Activated T-helper 2 cell treated with anti-CD3 and anti-CD28 coated beads, Interferon-gamma antibody, Interleukin-2, Interleukin-4, amounts not matched to agents 10 μg/mL and 5 μg/mL and 100 μg/mL, durations not matched to agents 14 hours and 24 hours and 36 hours (primary cell): Measurements from ENCODE around the gene DBX1. TPM values are rescaled to one million over a fixed set of nuclear protein-coding genes. Genes with fewer than 3 reads are reported as not detected.
"Not testable (repeated sequence)": the region's sequence is repeated elsewhere in the genome, so short reads cannot be mapped to it uniquely, and the experiment has no call there.

ENCODE experiments used
- DNase-seq: peaks from one replicate; pipeline ENCODE4 v3.0.0; 2021; ENCODE audit warnings: low spot score
- H3K27ac Mint-ChIP-seq: one replicate; pipeline ENCODE4 v1.8.0; 2021; ENCODE audit warnings: mixed read lengths
- H3K27me3 Mint-ChIP-seq: one replicate; pipeline ENCODE4 v1.8.0; 2021; ENCODE audit warnings: low read depth, mixed read lengths
- H3K36me3 Mint-ChIP-seq: one replicate; pipeline ENCODE4 v1.8.0; 2021; ENCODE audit warnings: low read depth, mixed read lengths
- H3K4me1 Mint-ChIP-seq: one replicate; pipeline ENCODE4 v1.8.0; 2021; ENCODE audit warnings: low read depth, mixed read lengths
- H3K4me3 Mint-ChIP-seq: one replicate; pipeline ENCODE4 v1.8.0; 2021; ENCODE audit warnings: low read depth, mild to moderate bottlenecking, moderate library complexity, mixed read lengths
- H3K9me3 Mint-ChIP-seq: one replicate; pipeline ENCODE4 v1.8.0; 2021; ENCODE audit warnings: mixed read lengths
- intact Hi-C: fragments of 100-400 bp; cut with micrococcal nuclease; formaldehyde crosslinking; loops from one replicate; pipeline ENCODE4 v1.15.1; 2023
- total RNA-seq: library from RNA; stranded (reverse); gene quantifications from 2 replicates; pipeline ENCODE4 v1.2.3, GENCODE V29; 2022

The DBX1 gene
- total RNA-seq, 1 donor from 2014 or later, result not detected

- no peak for DNase-seq
- intact Hi-C loops, result no loop called here
- H3K27ac Mint-ChIP-seq, result no peak overlapping the region
- H3K9me3 Mint-ChIP-seq, result peaks cover 18% of the 10 kb centered on the region
- peaks cover 8% of the 10 kb centered on the region for H3K4me1 Mint-ChIP-seq
- peaks cover 75% of the 10 kb centered on the region for H3K27me3 Mint-ChIP-seq
- H3K4me3 Mint-ChIP-seq, result no peak overlapping the region
- peaks cover 6% of the 10 kb centered on the region for H3K36me3 Mint-ChIP-seq
Measured at GRCh38 chr11:20157728-20158127, 2.5 kb downstream of the DBX1 start.

GRCh38 chr11:20156876-20157613 lies 3.2 kb downstream of the DBX1 start:
- intact Hi-C loops, result no loop called here
- peaks cover 68% of the 10 kb centered on the region for H3K27me3 Mint-ChIP-seq
- H3K27ac Mint-ChIP-seq, result no peak overlapping the region
- no peak overlapping the region for H3K4me3 Mint-ChIP-seq
- peaks cover 18% of the 10 kb centered on the region for H3K9me3 Mint-ChIP-seq
- peaks cover 6% of the 10 kb centered on the region for H3K36me3 Mint-ChIP-seq
- peaks cover 6% of the 10 kb centered on the region for H3K4me1 Mint-ChIP-seq
- no peak for DNase-seq

GRCh38 chr11:20156280-20156875 lies 3.9 kb downstream of the DBX1 start:
- Mint-ChIP-seq H3K4me1 (peaks cover 6% of the 10 kb centered on the region), H3K27me3 (peaks cover 62% of the 10 kb centered on the region), H3K36me3 (peaks cover 6% of the 10 kb centered on the region), H3K4me3 (peak overlapping the region; percentile 37), H3K9me3 (peaks cover 18% of the 10 kb centered on the region), H3K27ac (no peak overlapping the region)
- intact Hi-C loops, result no loop called here
- DNase-seq, result no peak

GRCh38 chr11:20155683-20156279 lies 4.5 kb downstream of the DBX1 start:
- Mint-ChIP-seq H3K27me3 (peaks cover 58% of the 10 kb centered on the region), H3K9me3 (peaks cover 15% of the 10 kb centered on the region), H3K36me3 (peaks cover 6% of the 10 kb centered on the region), H3K4me1 (peaks cover 6% of the 10 kb centered on the region), H3K27ac (no peak overlapping the region), H3K4me3 (no peak overlapping the region)
- intact Hi-C loops, result no loop called here
- no peak for DNase-seq

- intact Hi-C loops, result no loop called here
- H3K4me1 Mint-ChIP-seq, result peaks cover 6% of the 10 kb centered on the region
- peaks cover 6% of the 10 kb centered on the region for H3K36me3 Mint-ChIP-seq
- DNase-seq, result no peak
- H3K9me3 Mint-ChIP-seq, result peaks cover 14% of the 10 kb centered on the region
- peaks cover 48% of the 10 kb centered on the region for H3K27me3 Mint-ChIP-seq
- no peak overlapping the region for H3K27ac Mint-ChIP-seq
- H3K4me3 Mint-ChIP-seq, result no peak overlapping the region
Measured at GRCh38 chr11:20154381-20154780, 5.9 kb downstream of the DBX1 start.

GRCh38 chr11:20138707-20139106 lies 21.6 kb downstream of the DBX1 start:
- no peaks in the 10 kb centered on the region for H3K9me3 Mint-ChIP-seq
- peaks cover 24% of the 10 kb centered on the region for H3K27me3 Mint-ChIP-seq
- intact Hi-C loops, result no loop called here
- DNase-seq, result no peak
- H3K4me1 Mint-ChIP-seq, result no peaks in the 10 kb centered on the region
- no peak overlapping the region for H3K27ac Mint-ChIP-seq
- no peaks in the 10 kb centered on the region for H3K36me3 Mint-ChIP-seq
- H3K4me3 Mint-ChIP-seq, result no peak overlapping the region

GRCh38 chr11:20137637-20138036 lies 22.6 kb downstream of the DBX1 start:
- no peak for DNase-seq
- Mint-ChIP-seq H3K36me3 (no peaks in the 10 kb centered on the region), H3K27me3 (peaks cover 25% of the 10 kb centered on the region), H3K4me3 (no peak overlapping the region), H3K9me3 (no peaks in the 10 kb centered on the region), H3K27ac (no peak overlapping the region), H3K4me1 (peaks cover under 1% of the 10 kb centered on the region)
- intact Hi-C loops, result no loop called here

GRCh38 chr11:20134991-20135736 lies 25.1 kb downstream of the DBX1 start:
- Mint-ChIP-seq H3K27me3 (peaks cover 35% of the 10 kb centered on the region), H3K27ac (no peak overlapping the region), H3K4me3 (no peak overlapping the region), H3K36me3 (no peaks in the 10 kb centered on the region), H3K9me3 (no peaks in the 10 kb centered on the region), H3K4me1 (peaks cover 9% of the 10 kb centered on the region)
- DNase-seq, result no peak
- intact Hi-C loops, result loop anchor here (5.0 kb wide), 1 partner anchor 202 kb away; no protein-coding TSS in a partner anchor

GRCh38 chr11:20132667-20133039 lies 27.6 kb downstream of the DBX1 start:
- Mint-ChIP-seq H3K27ac (no peak overlapping the region), H3K36me3 (no peaks in the 10 kb centered on the region), H3K27me3 (peaks cover 28% of the 10 kb centered on the region), H3K4me1 (peaks cover 9% of the 10 kb centered on the region), H3K4me3 (peak overlapping the region; percentile 57), H3K9me3 (no peaks in the 10 kb centered on the region)
- DNase-seq, result no peak
- intact Hi-C loops, result loop anchor here (1.0 to 5.0 kb wide), 2 partner anchors 181 to 205 kb away; no protein-coding TSS in a partner anchor

- H3K9me3 Mint-ChIP-seq, result no peaks in the 10 kb centered on the region
- peaks cover 28% of the 10 kb centered on the region for H3K27me3 Mint-ChIP-seq
- H3K27ac Mint-ChIP-seq, result no peak overlapping the region
- peak; percentile 20 for DNase-seq
- intact Hi-C loops, result loop anchor here (1.0 to 5.0 kb wide), 2 partner anchors 181 to 205 kb away; no protein-coding TSS in a partner anchor
- H3K4me1 Mint-ChIP-seq, result peaks cover 9% of the 10 kb centered on the region
- H3K36me3 Mint-ChIP-seq, result no peaks in the 10 kb centered on the region
- H3K4me3 Mint-ChIP-seq, result peak overlapping the region; percentile 57
Measured at GRCh38 chr11:20131788-20132666, 28.2 kb downstream of the DBX1 start.

GRCh38 chr11:20129665-20130064 lies 30.6 kb downstream of the DBX1 start:
- no peaks in the 10 kb centered on the region for H3K36me3 Mint-ChIP-seq
- no peak overlapping the region for H3K27ac Mint-ChIP-seq
- H3K9me3 Mint-ChIP-seq, result no peaks in the 10 kb centered on the region
- peaks cover 9% of the 10 kb centered on the region for H3K4me1 Mint-ChIP-seq
- no peak overlapping the region for H3K4me3 Mint-ChIP-seq
- H3K27me3 Mint-ChIP-seq, result peaks cover 28% of the 10 kb centered on the region
- DNase-seq, result no peak
- intact Hi-C loops, result loop anchor here (5.0 kb wide), 1 partner anchor 208 kb away; no protein-coding TSS in a partner anchor

GRCh38 chr11:20128528-20128825 lies 31.8 kb downstream of the DBX1 start:
- H3K27me3 Mint-ChIP-seq, result peaks cover 19% of the 10 kb centered on the region
- not testable (repeated sequence) for H3K9me3 Mint-ChIP-seq, DNase-seq, H3K4me1 Mint-ChIP-seq, H3K27ac Mint-ChIP-seq, H3K4me3 Mint-ChIP-seq, H3K36me3 Mint-ChIP-seq
- intact Hi-C loops, result loop anchor here (1.0 kb wide), 1 partner anchor 227 kb away; no protein-coding TSS in a partner anchor
